ENCODE data around the gene ATP8B1.

ATP8B1 gene

GRCh38 chr18:57819119-57819518, 16.0 kb upstream of the ATP8B1 start:
- H3K4me3 ChIP-seq (ENCODE audit: control insufficient read depth, low read depth, low read length), result no peak overlapping the region
- TF ChIP-seq CTCF (conservative IDR thresholded peaks at IDR 0.05; ENCODE audit: control insufficient read depth, insufficient read depth, low read depth, low read length), result no peak
- DNase-seq (ENCODE audit: low read depth), result no peak

- DNase-seq (ENCODE audit: low read depth), result no peak
- no peak for TF ChIP-seq CTCF (conservative IDR thresholded peaks at IDR 0.05; ENCODE audit: control insufficient read depth, insufficient read depth, low read depth, low read length)
- H3K4me3 ChIP-seq (ENCODE audit: control insufficient read depth, low read depth, low read length), result no peak overlapping the region
These were observed 13.3 kb upstream of the ATP8B1 start for GRCh38 chr18:57816208-57816954.

GRCh38 chr18:57814555-57814954, 11.4 kb upstream of the ATP8B1 start:
- no peak overlapping the region for H3K4me3 ChIP-seq (ENCODE audit: control insufficient read depth, low read depth, low read length)

GRCh38 chr18:57813245-57813644, 10.1 kb upstream of the ATP8B1 start:
- DNase-seq (ENCODE audit: low read depth), result peak; percentile 94

More at GRCh38 chr18:57814555-57814954, 11.4 kb upstream of the ATP8B1 start:
- no peak for TF ChIP-seq CTCF (conservative IDR thresholded peaks at IDR 0.05; ENCODE audit: control insufficient read depth, insufficient read depth, low read depth, low read length)
- DNase-seq (ENCODE audit: low read depth), result no peak

GRCh38 chr18:57812126-57812477, 9.0 kb upstream of the ATP8B1 start:
- no peak overlapping the region for H3K4me3 ChIP-seq (ENCODE audit: control insufficient read depth, low read depth, low read length)
- DNase-seq (ENCODE audit: low read depth), result no peak
- TF ChIP-seq CTCF (conservative IDR thresholded peaks at IDR 0.05; ENCODE audit: control insufficient read depth, insufficient read depth, low read depth, low read length), result no peak

More at GRCh38 chr18:57813245-57813644, 10.1 kb upstream of the ATP8B1 start:
- H3K4me3 ChIP-seq (ENCODE audit: control insufficient read depth, low read depth, low read length), result no peak overlapping the region
- no peak for TF ChIP-seq CTCF (conservative IDR thresholded peaks at IDR 0.05; ENCODE audit: control insufficient read depth, insufficient read depth, low read depth, low read length)

GRCh38 chr18:57811477-57812125, 8.5 kb upstream of the ATP8B1 start:
- H3K4me3 ChIP-seq (ENCODE audit: control insufficient read depth, low read depth, low read length), result no peak overlapping the region
- no peak for DNase-seq (ENCODE audit: low read depth)

More at GRCh38 chr18:57811477-57812125, 8.5 kb upstream of the ATP8B1 start:
- TF ChIP-seq CTCF (conservative IDR thresholded peaks at IDR 0.05; ENCODE audit: control insufficient read depth, insufficient read depth, low read depth, low read length), result no peak

Measured in fibroblast of mammary gland (primary cell).